ENCODE results near the gene MAP2K6.

The MAP2K6 gene

DNA sequence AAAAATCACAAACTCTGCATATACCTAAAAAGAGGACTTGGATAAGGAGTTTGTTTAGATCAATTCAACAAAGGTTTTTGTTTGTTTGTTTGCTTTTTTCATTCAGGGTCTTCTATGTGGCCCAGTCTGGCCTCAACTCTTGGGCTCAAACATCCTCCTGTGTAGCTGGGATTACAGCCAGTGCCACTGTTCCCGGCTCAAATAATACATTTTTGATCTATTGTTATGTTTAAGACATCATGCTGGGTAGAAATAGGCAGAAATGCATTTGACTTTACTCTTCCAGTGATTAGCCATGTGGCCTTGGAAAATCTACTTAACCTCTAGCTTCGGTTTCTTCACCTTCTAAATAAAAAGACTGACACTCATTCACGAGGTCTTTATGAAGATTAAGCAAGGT, 11.5 kb downstream of the MAP2K6 start:
- DNase-seq: no peak

DNA sequence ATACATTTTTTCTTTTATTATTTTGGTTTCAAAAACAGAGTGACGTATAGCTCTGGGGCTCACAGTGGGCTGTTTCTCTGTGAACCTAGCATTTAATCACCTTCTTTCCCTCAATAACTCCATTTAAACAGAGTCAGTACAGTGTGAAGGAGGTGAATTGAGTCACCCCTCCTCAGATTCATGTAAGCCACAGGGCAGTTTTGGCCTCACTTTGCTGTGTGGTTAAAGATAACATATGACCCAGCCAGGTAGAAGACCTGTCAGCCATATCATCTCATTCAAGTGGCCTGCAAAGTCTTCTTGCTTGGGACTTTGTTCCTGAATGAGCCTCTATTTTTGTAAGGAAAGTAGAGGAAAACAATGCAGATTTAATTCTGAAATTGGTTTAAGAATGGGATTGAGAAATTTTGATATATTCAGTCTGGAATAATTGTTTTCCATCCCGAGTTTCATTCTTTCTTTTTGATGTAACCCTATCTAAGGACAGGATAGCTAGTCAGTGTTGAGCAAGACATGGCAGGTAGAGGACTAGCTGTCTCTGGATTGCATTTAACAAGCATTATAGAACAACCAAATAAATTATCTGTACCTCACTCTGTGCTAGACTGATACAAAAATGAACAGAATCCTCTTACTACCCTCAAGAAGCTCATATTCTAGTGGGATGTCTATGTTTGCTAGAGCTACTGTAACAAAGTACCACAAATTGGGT, 13.1 kb downstream of the MAP2K6 start:
- no peak for DNase-seq

DNA sequence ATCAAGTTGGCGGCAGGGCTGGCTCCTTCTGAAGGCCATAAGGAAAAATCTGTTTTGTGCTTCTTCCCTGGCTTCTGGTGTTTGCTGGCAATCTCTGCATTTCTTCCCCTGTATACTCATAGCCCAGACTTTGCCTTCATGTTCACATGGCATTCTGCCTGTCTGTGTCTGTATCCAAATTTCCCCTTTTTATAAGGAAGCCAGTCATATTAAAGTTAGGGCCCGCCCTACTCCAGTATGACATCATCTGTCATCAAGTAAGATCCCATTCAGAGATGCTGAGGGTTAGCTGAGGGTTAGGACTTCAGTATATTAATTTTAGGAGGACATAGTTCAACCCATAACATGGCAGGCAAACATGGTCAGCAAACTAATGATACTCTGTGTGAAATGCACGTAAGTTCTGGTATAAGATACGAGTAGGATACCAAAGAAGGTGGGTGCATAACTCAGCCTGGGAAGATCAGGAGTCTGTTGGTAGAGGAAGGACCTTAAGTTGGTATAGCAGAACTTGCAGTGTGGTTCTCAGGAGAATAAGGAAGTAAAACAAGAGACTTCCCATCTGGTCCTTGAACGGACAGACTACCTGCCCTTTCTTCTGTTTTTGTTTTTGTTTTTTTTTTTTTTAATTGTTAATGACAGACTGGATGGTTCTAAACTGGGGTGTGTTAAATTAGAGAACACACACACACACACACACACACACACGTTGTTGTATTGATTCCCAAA, 13.9 kb downstream of the MAP2K6 start:
- DNase-seq: peak in 1 of 56 donors; percentile 1

DNA sequence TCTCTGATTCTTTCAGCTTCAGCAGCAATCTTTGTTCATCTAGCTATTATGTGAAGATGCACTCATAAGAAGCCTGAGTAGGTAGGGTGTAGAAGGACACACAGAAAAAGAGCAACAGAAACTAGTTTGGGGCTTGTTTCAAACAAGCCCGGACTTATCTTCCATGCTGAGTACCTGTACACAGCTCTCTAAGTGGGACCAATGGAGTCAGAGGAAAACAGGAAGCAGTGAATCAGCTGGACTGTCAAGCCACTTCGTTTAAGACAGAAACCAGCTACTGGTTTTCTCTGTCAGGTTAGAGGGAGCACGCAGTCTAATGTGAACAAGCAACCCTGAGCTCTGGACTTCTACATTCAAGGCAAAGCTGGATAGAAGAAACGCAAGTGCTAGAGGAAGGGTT, 16.0 kb downstream of the MAP2K6 start:
- DNase-seq: no peak

DNA sequence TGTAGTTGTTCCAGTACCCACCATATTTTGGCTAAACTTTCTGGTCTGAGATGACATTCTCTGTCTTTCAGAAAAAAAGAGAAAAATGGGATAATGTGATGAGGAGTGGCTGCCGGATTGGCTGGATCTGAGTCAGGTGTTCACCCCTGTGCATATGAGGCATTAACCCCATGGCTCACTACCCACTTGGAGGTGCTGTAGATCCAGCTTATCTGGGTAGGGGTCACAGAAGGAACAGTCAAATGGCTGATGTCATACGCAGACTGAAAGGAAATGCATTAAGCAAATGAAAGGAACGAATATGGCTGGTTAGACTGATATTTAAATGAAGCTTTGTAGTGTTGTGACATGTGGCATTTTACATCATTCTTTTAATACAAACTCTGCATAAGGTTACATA, 17.3 kb downstream of the MAP2K6 start:
- DNase-seq: no peak

DNA sequence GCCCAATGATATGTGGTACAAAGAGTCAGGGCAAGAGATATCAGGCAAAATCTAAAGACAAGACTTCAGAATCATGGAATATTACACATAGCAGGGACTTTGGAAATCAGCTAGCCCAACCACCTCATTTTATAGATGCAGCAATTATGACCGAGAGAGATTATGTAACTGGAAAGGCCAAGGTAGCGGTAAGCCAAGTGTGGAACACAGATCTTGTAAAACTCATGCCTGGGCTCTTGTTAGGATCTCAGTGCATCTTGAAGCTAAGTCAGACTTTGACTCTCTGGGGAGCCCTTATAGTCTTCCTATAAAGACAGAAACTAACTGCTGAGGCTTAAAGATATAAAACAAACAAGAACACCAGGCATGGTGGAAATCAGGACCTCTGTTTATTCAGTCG, 18.6 kb downstream of the MAP2K6 start:
- DNase-seq: no peak

- peak in 36 of 56 donors; percentile 4 to 72 (median 16) for DNase-seq
These were observed 19.7 kb downstream of the MAP2K6 start for GRCh38 chr17:69434164-69434579.

DNA sequence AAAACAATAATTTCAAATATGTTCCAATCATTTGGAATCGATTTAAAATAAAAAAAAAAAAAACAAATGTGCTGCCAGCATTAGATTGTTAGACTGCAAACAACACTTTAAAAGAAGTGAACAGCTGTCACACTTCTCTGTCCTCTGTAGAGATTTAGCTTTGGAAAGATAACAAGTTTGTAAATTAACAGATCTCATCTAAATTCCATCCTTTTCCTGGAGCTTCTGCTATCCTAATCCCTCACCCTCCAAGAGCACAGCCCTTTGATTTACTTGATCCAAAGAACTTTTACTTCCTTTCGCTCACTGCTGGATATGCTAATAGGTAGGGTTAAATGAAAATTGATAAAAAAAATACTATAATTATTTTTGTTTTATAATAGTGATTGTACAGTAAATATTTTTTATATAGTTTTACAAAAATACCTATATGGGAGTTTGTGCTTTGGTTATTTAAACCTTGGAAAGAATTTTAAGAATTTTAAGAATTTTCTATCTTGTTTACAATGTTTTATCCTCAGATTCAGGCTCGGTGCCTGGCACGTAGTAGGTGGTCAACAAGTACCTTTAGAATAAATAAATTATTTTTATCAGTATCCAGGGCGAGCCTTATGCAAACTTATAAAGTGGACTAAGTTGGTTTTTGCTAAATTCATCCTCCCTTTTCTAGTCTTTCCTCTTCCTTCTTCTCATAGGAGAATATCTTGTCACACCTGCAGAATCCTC, 21.6 kb downstream of the MAP2K6 start:
- no peak for DNase-seq

- DNase-seq: no peak
These were observed 23.0 kb downstream of the MAP2K6 start for GRCh38 chr17:69437475-69437874.

DNA sequence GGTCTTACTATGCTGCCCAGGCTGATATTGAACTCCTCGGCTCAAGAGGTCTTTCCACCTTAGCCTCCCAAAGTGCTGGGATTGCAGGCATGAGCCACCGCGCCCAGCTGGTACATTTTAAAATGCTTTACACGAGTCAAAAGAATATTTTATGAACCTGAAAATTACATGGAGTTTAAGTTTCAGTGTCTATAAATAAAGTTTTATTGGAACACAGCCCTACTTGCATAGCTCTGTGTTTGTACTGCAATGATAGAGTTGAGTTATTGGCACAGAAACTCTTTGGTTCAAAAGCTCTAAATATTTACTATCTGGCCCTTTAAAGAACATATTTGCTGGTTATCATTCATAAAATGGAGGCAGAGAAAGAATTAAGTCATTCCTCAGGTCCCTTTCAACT, 24.3 kb downstream of the MAP2K6 start:
- DNase-seq: no peak

DNA sequence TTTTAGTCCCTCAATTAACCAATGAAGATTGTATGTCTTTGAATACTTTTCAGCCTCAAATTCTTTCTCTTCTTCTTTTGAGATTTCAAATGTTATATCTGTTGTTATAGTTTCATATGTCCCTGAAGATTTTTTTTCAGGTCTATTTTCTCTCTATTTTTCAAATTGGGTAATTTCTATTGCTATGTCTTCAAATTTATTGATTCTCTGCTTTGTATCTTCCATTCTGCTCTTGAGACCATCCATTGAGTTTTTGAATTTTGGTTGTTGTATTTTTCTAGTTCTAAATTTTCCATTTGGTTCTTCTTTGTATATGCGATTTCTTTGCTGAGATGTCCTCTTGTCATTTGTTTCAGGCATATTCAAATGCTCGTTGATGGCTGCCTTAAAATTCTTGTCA, 26.7 kb downstream of the MAP2K6 start:
- no peak for DNase-seq

GRCh38 chr17:69443138-69443537, 28.6 kb downstream of the MAP2K6 start:
- DNase-seq: no peak

DNA sequence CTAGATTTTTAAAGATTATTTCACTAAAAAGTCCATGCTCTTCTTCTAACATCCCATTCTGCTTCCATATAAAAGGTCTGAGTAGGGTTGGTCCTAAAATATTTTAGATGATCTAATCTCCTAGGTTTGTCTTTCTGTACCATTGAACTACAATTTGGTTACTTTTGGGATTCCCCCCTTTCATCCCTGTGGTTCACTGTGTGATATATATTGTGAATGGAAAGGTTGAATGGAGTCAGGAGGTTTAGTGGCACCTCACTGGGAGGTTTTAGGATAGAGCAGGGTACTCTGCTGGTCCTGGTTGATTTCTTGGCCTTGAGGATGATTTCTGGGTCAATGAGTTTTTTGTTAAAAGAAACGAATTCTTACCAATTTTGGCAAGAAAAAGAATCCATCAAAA, 29.5 kb downstream of the MAP2K6 start:
- DNase-seq: no peak

- DNase-seq: no peak
These were observed 30.6 kb downstream of the MAP2K6 start for GRCh38 chr17:69445132-69445531.

- peak in 24 of 56 donors; percentile 1 to 54 (median 18) for DNase-seq
These were observed 33.2 kb downstream of the MAP2K6 start for GRCh38 chr17:69447726-69448125.

- DNase-seq: peak in 47 of 56 donors; percentile 17 to 81 (median 47)
These were observed 34.1 kb downstream of the MAP2K6 start for GRCh38 chr17:69448431-69449102.

DNA sequence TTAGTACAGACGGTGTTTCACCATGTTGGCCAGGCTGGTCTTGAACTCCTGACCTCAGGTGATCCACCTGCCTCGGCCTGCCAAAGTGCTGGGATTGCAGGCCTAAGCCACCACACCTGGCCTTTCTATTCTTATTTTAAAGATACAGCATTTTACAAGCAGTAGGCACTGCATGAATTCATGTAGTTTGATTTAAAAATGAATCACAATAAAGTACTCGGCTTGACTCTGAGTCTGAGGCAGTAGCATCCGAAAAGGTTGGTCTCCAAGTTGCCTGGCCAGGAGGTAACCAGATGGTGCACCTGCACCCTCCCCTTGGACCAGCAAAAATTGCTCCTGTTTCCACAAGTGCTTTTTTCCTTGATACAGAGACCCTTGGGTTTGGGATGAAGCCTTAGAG, 35.6 kb downstream of the MAP2K6 start:
- DNase-seq: no peak

- DNase-seq: no peak
These were observed 36.4 kb downstream of the MAP2K6 start for GRCh38 chr17:69450918-69451317.

- no peak for DNase-seq
These were observed 37.2 kb downstream of the MAP2K6 start for GRCh38 chr17:69451416-69452394.

DNA sequence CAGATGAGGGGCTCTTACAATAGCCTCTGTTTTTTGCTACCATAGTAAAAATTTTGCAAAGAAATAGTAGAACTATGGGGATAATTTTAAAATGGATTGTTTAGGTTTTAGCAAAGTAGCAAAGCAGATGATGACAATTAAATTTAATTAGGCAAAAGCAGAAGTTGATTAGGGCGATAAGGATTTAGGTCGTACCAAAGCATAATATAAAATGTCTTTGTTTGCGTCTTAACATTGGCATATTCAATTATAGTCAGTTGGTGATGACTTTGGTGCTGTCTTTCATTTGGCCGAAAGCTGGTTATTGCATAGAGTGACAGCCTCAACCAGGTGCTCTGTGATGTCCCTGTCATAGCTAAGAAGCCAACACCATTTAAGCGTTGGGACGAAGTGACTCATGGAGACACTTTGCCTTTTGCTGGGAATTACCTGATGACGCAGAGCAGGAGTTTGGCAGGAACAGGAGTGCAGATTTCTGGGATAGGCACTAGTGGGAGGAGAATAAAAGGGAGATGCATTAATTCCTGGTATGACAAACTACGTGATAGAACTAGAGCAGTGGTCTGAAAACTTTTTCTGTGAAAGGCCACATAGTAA, 38.3 kb downstream of the MAP2K6 start:
- DNase-seq: peak in 6 of 56 donors; percentile 2 to 26 (median 6)
